Activated naive CD4-positive, alpha-beta T cell treated with anti-CD3 and anti-CD28 coated beads, Interleukin-2, amount 10 ng/mL, durations not matched to agents 7 days and 5 days (primary cell): ENCODE results near the gene ZMYND8.
A peak's percentile ranks its signal among the peaks of the same experiment; 100 is the strongest.
"Not testable (repeated sequence)": the region's sequence is repeated elsewhere in the genome, so short reads cannot be mapped to it uniquely, and the experiment has no call there.

Experiments used
- CTCF ChIA-PET: fragments of 350-600 bp; sonication (Branson Sonifier 250); formaldehyde crosslinking; loops from one replicate; lab custom pipeline; 2021; ENCODE audit warnings: antibody characterized with exemption; lab: Charles Lee
- DNase-seq: peaks from one replicate; pipeline ENCODE4 v3.0.0-alpha.2; 2020
- H3K27ac Mint-ChIP-seq: one replicate; pipeline ENCODE4 v1.8.0; 2021; ENCODE audit warnings: mild to moderate bottlenecking, moderate library complexity, mixed read lengths
- H3K27me3 Mint-ChIP-seq: one replicate; pipeline ENCODE4 v1.8.0; 2021; ENCODE audit warnings: mild to moderate bottlenecking, mixed read lengths
- H3K36me3 Mint-ChIP-seq: one replicate; pipeline ENCODE4 v1.8.0; 2021; ENCODE audit warnings: mixed read lengths
- H3K4me1 Mint-ChIP-seq: one replicate; pipeline ENCODE4 v1.8.0; 2021; ENCODE audit warnings: mixed read lengths
- H3K4me3 Mint-ChIP-seq: one replicate; pipeline ENCODE4 v1.8.0; 2021; ENCODE audit warnings: mild to moderate bottlenecking, moderate library complexity, mixed read lengths
- H3K9me3 Mint-ChIP-seq: one replicate; pipeline ENCODE4 v1.8.0; 2021; ENCODE audit warnings: mixed read lengths

The ZMYND8 gene

GRCh38 chr20:47382746-47383415 is 26.4 kb upstream of the ZMYND8 start:
- no peaks in the 10 kb centered on the region for H3K36me3 Mint-ChIP-seq
- peaks cover 24% of the 10 kb centered on the region for H3K4me1 Mint-ChIP-seq
- H3K4me3 Mint-ChIP-seq, result no peak overlapping the region
- DNase-seq, result no peak
- H3K27ac Mint-ChIP-seq, result no peak overlapping the region
- CTCF ChIA-PET, result interaction anchor here (0.6 to 11.5 kb wide), 38 partner anchors 10 to 629 kb away, joined by 3 to 403 read pairs (median 8); partner anchors contain the start of genes NCOA3 and ZMYND8
- no peaks in the 10 kb centered on the region for H3K9me3 Mint-ChIP-seq
- H3K27me3 Mint-ChIP-seq, result peaks cover 19% of the 10 kb centered on the region

DNA sequence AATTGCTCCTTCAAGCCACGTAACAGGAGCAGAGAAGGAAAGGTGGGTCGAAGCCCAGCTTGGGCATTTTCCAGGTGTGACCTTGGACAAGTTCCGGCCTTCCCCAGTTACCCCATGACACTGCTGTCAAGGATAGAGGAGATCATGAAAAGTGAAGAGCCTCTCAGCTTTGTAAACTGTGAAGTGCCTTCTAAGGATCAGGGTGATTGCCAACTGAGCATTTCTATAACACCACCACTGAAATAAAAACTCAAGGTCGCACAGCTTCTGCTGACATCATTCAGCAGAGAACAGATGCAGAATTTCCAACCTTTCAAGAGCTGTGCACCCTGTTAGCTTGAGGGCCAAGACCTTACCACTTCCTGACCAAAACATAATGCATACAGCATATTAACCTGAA is 24.0 kb upstream of the ZMYND8 start:
- Mint-ChIP-seq H3K9me3 (no peaks in the 10 kb centered on the region), H3K36me3 (no peaks in the 10 kb centered on the region), H3K27ac (peak overlapping the region; percentile 76), H3K4me3 (no peak overlapping the region), H3K4me1 (peaks cover 28% of the 10 kb centered on the region), H3K27me3 (peaks cover 26% of the 10 kb centered on the region)
- DNase-seq, result peak; percentile 41
- CTCF ChIA-PET, result interaction anchor here (0.8 to 11.5 kb wide), 10 partner anchors 24 to 627 kb away, joined by 3 to 403 read pairs (median 4); partner anchors contain the start of gene ZMYND8

DNA sequence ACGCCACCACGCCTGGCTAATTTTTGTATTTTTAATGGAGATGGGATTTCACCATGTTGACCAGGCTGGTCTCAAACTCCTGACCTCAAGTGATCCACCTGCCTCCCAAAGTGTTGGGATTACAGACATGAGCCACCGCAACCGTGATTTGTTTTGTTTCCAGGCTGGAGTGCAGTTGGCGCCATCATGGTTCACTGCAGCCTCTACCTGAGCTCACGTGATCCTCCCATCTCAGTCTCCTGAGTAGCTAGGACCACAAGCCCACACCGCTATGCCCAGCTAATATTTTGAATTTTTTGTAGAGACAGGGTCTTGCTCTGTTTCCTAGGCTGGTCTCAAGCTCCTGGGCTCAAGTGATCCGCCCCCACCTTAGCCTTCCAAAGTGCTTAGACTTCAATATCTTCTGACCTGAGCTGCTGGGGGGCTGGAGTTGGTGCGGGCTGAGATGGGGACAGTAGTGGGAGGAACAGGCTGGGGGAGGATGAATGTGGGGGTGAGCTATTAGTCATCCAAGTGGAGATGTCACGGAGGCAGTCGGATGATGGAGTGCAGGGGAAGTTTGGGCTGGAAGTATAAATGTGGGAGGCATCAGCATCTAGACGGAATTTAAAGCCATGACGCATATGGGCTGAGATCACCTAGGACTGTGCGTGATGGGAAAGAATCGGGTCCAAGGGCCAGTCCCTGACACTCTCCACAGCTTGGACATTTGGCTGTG is 23.1 kb upstream of the ZMYND8 start:
- Mint-ChIP-seq H3K27ac (no peak overlapping the region), H3K27me3 (peaks cover 26% of the 10 kb centered on the region), H3K9me3 (no peaks in the 10 kb centered on the region), H3K4me1 (peaks cover 28% of the 10 kb centered on the region), H3K4me3 (no peak overlapping the region), H3K36me3 (no peaks in the 10 kb centered on the region)
- CTCF ChIA-PET, result interaction anchor here (0.8 to 11.5 kb wide), 5 partner anchors 107 to 626 kb away, joined by 3 to 403 read pairs (median 4); no protein-coding TSS in a partner anchor
- no peak for DNase-seq

DNA sequence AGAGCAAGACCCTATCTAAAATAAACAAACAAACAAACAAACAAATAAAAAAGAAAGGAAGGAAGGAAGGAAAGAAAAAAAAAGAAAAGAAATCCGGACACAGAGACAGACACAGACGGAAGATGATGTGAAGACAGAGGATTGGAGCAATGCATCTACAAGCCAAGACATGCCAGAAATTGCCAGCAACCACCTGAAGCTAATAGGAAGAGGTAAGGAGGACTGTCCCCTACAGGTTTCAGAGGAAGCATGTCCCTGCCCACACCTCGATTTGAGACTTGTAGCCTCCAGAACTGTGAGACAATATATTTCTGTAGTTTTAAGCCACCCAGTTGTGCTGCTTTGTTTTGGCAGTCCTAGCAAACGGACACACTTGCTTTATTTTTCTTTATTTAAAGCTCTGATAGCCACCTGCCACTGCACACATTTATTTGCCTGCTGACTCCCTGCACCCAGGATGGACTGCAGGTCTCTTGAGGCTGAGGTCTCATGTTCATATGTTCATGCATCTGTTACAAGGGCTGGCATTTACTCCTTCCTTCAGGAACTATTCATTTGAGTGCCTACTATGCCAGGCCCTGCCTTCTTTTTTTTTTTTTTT is 20.7 kb upstream of the ZMYND8 start:
- Mint-ChIP-seq H3K4me1 (peaks cover 23% of the 10 kb centered on the region), H3K27ac (no peak overlapping the region), H3K9me3 (no peaks in the 10 kb centered on the region), H3K27me3 (peaks cover 20% of the 10 kb centered on the region), H3K36me3 (no peaks in the 10 kb centered on the region), H3K4me3 (no peak overlapping the region)
- DNase-seq, result no peak
- CTCF ChIA-PET, result interaction anchor here (0.7 to 11.5 kb wide), 3 partner anchors 104 to 1170 kb away, joined by 3 to 403 read pairs (median 3); no protein-coding TSS in a partner anchor

DNA sequence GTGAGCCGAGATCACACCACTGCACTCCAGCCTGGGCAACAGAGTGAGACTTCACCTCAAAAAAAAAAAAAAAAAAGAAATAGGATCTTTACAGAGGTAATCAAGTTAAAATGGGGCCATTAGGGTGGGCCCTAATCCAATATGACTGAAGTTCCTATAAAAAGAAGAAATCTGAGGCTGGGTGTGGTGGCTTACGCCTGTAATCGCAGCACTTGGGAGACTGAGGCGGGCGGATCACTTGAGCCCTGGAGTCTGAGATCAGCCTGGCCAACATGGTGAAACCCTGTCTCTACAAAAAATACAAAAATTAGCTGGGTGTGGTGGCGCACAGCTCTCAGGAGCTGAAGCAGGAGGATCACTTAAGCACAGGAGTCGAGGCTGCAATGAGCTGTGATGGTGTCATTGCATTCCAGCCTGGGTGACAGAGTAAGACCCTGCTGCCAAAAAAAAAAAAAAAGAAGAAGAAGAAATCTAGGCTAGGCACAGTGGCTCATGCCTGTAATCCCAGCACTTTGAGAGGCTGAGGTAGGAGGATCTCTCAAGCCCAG is 19.7 kb upstream of the ZMYND8 start:
- not testable (repeated sequence) for H3K4me3 Mint-ChIP-seq, H3K36me3 Mint-ChIP-seq, DNase-seq, H3K27ac Mint-ChIP-seq, H3K9me3 Mint-ChIP-seq
- Mint-ChIP-seq H3K27me3 (peaks cover 22% of the 10 kb centered on the region), H3K4me1 (peaks cover 21% of the 10 kb centered on the region)
- CTCF ChIA-PET, result interaction anchor here (0.6 to 11.5 kb wide), 2 partner anchors 8 to 103 kb away, joined by 3 to 403 read pairs; no protein-coding TSS in a partner anchor

DNA sequence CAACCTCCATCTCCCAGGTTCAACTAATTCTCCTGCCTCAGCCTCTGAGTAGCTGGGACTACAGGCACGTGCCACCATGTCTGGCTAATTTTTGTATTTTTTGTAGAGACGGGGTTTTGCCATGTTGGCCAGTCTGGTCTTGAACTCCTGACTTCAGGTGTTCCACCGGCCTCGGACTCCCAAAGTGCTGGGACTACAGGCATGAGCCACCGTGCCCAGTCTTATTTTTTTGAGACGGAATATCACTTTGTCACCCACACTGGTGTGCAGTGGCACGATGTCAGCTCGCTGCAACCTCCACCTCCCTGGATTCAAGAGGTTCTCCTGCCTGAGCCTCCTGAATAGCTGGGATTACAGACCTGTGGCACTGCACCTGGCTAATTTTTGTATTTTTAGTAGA is 17.6 kb upstream of the ZMYND8 start:
- CTCF ChIA-PET, result interaction anchor here (2.4 kb wide), 1 partner anchor 10 kb away, joined by 13 read pairs; no protein-coding TSS in a partner anchor
- not testable (repeated sequence) for H3K4me1 Mint-ChIP-seq, H3K36me3 Mint-ChIP-seq, H3K4me3 Mint-ChIP-seq, H3K27ac Mint-ChIP-seq, DNase-seq, H3K9me3 Mint-ChIP-seq
- peaks cover 23% of the 10 kb centered on the region for H3K27me3 Mint-ChIP-seq

- CTCF ChIA-PET, result interaction anchor here (2.4 kb wide), 1 partner anchor 11 kb away, joined by 13 read pairs; no protein-coding TSS in a partner anchor
Observed at GRCh38 chr20:47373206-47373733, 16.8 kb upstream of the ZMYND8 start.

DNA sequence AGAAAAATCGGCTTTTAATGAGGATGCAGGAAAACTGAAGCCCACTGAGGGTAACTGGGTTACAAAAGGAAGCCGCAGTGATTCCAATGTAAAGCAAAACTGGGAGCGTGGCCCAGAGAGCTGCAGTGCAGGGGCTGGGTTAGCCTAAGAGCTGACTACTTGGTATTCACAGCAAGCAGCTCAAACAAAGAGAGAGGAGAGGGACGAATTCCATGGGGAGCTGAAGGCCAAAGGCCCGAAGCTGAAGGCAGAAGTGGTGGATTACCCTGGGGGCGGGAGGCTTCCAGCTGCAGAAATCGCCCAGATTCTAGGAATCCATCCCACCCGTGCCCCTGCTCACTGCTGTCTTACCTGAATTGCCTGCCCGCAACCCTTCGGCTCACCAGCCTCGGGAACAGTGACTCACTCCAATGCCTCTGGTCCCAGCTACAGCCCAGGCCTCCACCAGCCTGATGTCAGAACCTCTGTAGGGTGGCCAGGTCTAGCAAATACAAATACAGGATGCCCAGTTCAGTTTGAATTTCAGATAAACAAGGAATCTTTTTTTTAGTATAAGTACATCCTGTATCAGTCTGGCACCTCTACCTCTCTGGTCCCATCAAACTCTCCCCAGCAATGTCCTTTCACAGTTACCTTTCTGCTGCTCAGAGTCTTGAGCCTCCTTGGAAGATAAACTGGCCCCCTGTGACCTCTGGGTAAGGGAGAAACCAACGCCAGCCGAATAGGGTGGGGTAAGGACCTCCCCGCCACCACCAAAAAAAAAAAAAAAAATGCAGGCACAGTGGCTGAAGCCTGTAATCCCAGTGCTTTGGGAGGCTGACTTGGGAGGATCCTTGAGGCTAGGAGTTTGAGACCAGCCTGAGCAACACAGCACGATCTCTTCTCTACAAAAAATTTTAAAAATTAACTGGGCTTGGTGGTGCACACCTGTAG is 14.6 kb upstream of the ZMYND8 start:
- Mint-ChIP-seq H3K36me3 (no peaks in the 10 kb centered on the region), H3K27ac (no peak overlapping the region), H3K4me1 (peaks cover 2% of the 10 kb centered on the region), H3K9me3 (no peaks in the 10 kb centered on the region), H3K27me3 (peaks cover 13% of the 10 kb centered on the region), H3K4me3 (no peak overlapping the region)
- CTCF ChIA-PET, result interaction anchor here (0.9 to 2.5 kb wide), 2 partner anchors 12 to 13 kb away, joined by 3 to 9 read pairs; no protein-coding TSS in a partner anchor
- DNase-seq, result no peak

More at GRCh38 chr20:47373206-47373733, 16.8 kb upstream of the ZMYND8 start:
- peaks cover 3% of the 10 kb centered on the region for H3K4me1 Mint-ChIP-seq
- no peak overlapping the region for H3K4me3 Mint-ChIP-seq
- no peak overlapping the region for H3K27ac Mint-ChIP-seq
- H3K9me3 Mint-ChIP-seq, result no peaks in the 10 kb centered on the region
- H3K36me3 Mint-ChIP-seq, result no peaks in the 10 kb centered on the region
- no peak for DNase-seq
- H3K27me3 Mint-ChIP-seq, result peaks cover 21% of the 10 kb centered on the region

- Mint-ChIP-seq H3K9me3 (no peaks in the 10 kb centered on the region), H3K4me1 (peaks cover 4% of the 10 kb centered on the region), H3K27me3 (peaks cover 13% of the 10 kb centered on the region), H3K36me3 (no peaks in the 10 kb centered on the region), H3K27ac (no peak overlapping the region), H3K4me3 (no peak overlapping the region)
- CTCF ChIA-PET, result interaction anchor here (0.7 to 2.5 kb wide), 3 partner anchors 11 to 98 kb away, joined by 3 to 9 read pairs (median 4); no protein-coding TSS in a partner anchor
- no peak for DNase-seq
Observed at GRCh38 chr20:47370214-47370613, 13.7 kb upstream of the ZMYND8 start.

DNA sequence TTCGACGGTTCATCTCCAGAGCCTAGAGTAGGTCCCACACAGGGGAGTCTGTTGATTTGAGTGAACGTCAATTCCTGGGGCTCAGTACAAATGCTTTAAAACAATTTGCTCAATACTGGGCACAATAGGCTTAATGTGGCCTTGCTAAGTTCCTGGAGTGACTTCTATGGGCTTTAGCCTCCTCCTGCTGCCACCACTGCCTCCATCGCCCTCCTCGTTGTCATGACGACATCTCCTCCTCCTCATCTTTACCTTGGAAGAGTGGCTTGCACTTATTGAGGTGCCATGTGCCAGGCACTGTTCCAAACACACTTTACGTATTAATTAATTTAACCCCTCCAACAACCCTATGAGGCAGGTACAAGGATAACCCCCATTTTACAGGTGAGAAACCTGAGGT is 11.8 kb upstream of the ZMYND8 start:
- no peak for DNase-seq
- CTCF ChIA-PET, result interaction anchor here (0.7 kb wide), 1 partner anchor 9 kb away, joined by 3 read pairs; no protein-coding TSS in a partner anchor
- H3K36me3 Mint-ChIP-seq, result no peaks in the 10 kb centered on the region
- peaks cover 13% of the 10 kb centered on the region for H3K27me3 Mint-ChIP-seq
- peaks cover 12% of the 10 kb centered on the region for H3K4me1 Mint-ChIP-seq
- H3K4me3 Mint-ChIP-seq, result no peak overlapping the region
- H3K9me3 Mint-ChIP-seq, result no peaks in the 10 kb centered on the region
- no peak overlapping the region for H3K27ac Mint-ChIP-seq

DNA sequence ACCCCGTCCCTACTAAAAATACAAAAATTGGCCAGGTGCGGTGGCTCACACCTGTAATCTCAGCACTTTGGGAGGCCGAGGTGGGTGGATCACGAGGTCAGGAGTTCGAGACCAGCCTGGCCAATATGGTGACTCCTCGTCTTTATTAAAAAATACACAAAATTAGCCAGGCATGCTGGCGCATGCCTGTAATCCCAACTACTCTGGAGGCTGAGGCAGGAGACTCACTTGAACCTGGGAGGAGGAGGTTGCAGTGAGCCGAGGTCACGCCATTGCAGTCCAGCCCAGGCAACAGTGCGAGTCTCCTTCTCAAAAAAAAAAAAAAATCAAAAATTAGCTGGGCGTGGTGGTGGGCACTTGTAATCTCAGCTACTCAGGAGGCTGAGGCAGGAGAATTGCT is 9.8 kb upstream of the ZMYND8 start:
- Mint-ChIP-seq H3K4me1 (peaks cover 23% of the 10 kb centered on the region), H3K27me3 (peaks cover 13% of the 10 kb centered on the region)
- not testable (repeated sequence) for H3K27ac Mint-ChIP-seq, DNase-seq, H3K36me3 Mint-ChIP-seq, H3K4me3 Mint-ChIP-seq, H3K9me3 Mint-ChIP-seq
- CTCF ChIA-PET, result interaction anchor here (1.2 to 1.5 kb wide), 2 partner anchors 18 to 92 kb away, joined by 3 to 8 read pairs; no protein-coding TSS in a partner anchor

- DNase-seq, result no peak
- CTCF ChIA-PET, result interaction anchor here (1.2 kb wide), 1 partner anchor 19 kb away, joined by 4 read pairs; no protein-coding TSS in a partner anchor
- Mint-ChIP-seq H3K4me3 (no peak overlapping the region), H3K36me3 (no peaks in the 10 kb centered on the region), H3K27me3 (peaks cover 8% of the 10 kb centered on the region), H3K27ac (peak overlapping the region; percentile 52), H3K4me1 (peaks cover 24% of the 10 kb centered on the region), H3K9me3 (no peaks in the 10 kb centered on the region)
Observed at GRCh38 chr20:47365023-47365764, 8.7 kb upstream of the ZMYND8 start.
